ENCODE results near the gene PADI1.

PADI1 gene

DNA sequence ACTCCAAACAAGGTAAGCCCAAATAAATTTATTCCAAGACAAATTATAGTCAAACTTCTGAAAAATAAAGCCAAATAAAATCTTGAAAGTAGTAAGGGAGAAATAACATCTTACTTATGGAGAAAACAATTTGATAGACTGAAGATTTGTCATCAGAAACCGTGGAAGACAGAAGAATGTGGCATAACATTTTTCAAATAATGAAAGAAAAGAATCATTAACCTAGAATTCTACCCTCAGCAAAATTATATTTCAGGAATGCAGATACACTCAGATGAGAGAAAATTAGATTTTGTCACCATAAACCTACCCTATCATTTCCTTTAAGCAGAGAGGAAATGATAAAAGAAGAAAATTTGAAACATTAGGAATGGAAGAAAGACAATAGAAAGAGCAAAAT lies 27.3 kb upstream of the PADI1 start:
- ATAC-seq: no peak
- TF ChIP-seq ZC3H10 (CRISPR knock-in tag; IDR thresholded peaks at IDR 0.05) (no peak), RARB (CRISPR knock-in tag; IDR thresholded peaks at IDR 0.05) (no peak), GLIS3 (CRISPR knock-in tag; IDR thresholded peaks at IDR 0.05) (no peak), ARNTL (CRISPR knock-in tag; IDR thresholded peaks at IDR 0.05; ENCODE audit: borderline replicate concordance, low read depth) (no peak), ZFP30 (CRISPR knock-in tag; IDR thresholded peaks at IDR 0.05) (no peak), BACH2 (CRISPR knock-in tag; IDR thresholded peaks at IDR 0.05; ENCODE audit: borderline replicate concordance) (no peak), TOX (CRISPR knock-in tag; IDR thresholded peaks at IDR 0.05; ENCODE audit: borderline replicate concordance) (no peak), ZNF70 (CRISPR knock-in tag; IDR thresholded peaks at IDR 0.05) (no peak), TCF4 (CRISPR knock-in tag; IDR thresholded peaks at IDR 0.05; ENCODE audit: borderline replicate concordance) (no peak), ZNF565 (CRISPR knock-in tag; conservative IDR thresholded peaks at IDR 0.05; ENCODE audit: low read depth) (no peak), CSDC2 (CRISPR knock-in tag; IDR thresholded peaks at IDR 0.05) (no peak), SNAI2 (CRISPR knock-in tag; IDR thresholded peaks at IDR 0.05) (no peak), ZNF8 (CRISPR knock-in tag; IDR thresholded peaks at IDR 0.05) (no peak), PPARA (CRISPR knock-in tag; IDR thresholded peaks at IDR 0.05; ENCODE audit: borderline replicate concordance) (no peak)
- TF ChIP-seq, protein P1, sequence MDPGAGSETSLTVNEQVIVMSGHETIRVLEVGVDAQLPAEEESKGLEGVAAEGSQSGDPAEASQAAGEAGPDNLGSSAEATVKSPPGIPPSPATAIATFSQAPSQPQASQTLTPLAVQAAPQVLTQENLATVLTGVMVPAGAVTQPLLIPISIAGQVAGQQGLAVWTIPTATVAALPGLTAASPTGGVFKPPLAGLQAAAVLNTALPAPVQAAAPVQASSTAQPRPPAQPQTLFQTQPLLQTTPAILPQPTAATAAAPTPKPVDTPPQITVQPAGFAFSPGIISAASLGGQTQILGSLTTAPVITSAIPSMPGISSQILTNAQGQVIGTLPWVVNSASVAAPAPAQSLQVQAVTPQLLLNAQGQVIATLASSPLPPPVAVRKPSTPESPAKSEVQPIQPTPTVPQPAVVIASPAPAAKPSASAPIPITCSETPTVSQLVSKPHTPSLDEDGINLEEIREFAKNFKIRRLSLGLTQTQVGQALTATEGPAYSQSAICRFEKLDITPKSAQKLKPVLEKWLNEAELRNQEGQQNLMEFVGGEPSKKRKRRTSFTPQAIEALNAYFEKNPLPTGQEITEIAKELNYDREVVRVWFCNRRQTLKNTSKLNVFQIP (CRISPR knock-in tag; IDR thresholded peaks at IDR 0.05; ENCODE audit: borderline replicate concordance, low read depth): no peak
- TF ChIP-seq, protein P2, sequence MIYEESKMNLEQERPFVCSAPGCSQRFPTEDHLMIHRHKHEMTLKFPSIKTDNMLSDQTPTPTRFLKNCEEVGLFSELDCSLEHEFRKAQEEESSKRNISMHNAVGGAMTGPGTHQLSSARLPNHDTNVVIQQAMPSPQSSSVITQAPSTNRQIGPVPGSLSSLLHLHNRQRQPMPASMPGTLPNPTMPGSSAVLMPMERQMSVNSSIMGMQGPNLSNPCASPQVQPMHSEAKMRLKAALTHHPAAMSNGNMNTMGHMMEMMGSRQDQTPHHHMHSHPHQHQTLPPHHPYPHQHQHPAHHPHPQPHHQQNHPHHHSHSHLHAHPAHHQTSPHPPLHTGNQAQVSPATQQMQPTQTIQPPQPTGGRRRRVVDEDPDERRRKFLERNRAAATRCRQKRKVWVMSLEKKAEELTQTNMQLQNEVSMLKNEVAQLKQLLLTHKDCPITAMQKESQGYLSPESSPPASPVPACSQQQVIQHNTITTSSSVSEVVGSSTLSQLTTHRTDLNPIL (CRISPR knock-in tag; IDR thresholded peaks at IDR 0.05; ENCODE audit: low read depth): no peak
- TF ChIP-seq, protein P3, sequence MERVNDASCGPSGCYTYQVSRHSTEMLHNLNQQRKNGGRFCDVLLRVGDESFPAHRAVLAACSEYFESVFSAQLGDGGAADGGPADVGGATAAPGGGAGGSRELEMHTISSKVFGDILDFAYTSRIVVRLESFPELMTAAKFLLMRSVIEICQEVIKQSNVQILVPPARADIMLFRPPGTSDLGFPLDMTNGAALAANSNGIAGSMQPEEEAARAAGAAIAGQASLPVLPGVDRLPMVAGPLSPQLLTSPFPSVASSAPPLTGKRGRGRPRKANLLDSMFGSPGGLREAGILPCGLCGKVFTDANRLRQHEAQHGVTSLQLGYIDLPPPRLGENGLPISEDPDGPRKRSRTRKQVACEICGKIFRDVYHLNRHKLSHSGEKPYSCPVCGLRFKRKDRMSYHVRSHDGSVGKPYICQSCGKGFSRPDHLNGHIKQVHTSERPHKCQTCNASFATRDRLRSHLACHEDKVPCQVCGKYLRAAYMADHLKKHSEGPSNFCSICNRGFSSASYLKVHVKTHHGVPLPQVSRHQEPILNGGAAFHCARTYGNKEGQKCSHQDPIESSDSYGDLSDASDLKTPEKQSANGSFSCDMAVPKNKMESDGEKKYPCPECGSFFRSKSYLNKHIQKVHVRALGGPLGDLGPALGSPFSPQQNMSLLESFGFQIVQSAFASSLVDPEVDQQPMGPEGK (CRISPR knock-in tag; IDR thresholded peaks at IDR 0.05; ENCODE audit: borderline replicate concordance): no peak

DNA sequence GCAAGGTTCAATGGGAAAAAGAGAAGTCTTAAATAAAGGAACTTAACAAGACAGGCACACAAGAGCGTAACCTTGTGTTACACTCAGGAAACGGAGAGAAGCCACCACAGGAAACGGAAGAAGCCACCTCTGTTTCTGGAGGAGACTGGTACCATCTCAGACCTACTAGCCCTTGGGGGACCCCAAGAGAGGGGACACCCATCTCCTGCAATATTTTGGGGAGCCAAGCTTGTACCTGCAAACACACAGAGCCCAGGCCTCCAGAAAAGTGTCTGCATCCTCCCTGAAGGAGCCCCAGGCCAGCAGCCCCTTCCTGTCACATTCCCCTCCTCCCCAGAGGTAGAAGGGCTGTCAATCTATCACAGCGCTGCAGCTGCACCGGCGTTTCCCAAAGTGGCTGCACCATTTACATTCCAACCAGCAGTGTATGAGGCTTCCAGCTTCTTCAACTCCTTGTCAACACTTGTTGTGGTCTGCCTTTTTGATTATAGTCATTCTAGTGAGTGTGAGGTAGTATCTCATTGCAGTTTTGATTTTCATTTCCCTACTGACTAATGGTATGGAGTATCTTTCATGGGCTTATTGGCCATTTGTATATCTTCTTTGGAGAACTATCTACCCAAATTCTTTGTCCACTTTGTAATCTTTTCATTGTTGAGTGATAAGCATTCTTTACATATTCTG lies 23.0 kb upstream of the PADI1 start:
- TF ChIP-seq ISL1 (CRISPR knock-in tag; IDR thresholded peaks at IDR 0.05): no peak
- TF ChIP-seq ARNTL (CRISPR knock-in tag; IDR thresholded peaks at IDR 0.05; ENCODE audit: borderline replicate concordance, low read depth): no peak
- no peak for TF ChIP-seq RARB (CRISPR knock-in tag; IDR thresholded peaks at IDR 0.05)
- TF ChIP-seq, protein P1 (CRISPR knock-in tag; IDR thresholded peaks at IDR 0.05; ENCODE audit: borderline replicate concordance, low read depth): no peak
- TF ChIP-seq, protein P4, sequence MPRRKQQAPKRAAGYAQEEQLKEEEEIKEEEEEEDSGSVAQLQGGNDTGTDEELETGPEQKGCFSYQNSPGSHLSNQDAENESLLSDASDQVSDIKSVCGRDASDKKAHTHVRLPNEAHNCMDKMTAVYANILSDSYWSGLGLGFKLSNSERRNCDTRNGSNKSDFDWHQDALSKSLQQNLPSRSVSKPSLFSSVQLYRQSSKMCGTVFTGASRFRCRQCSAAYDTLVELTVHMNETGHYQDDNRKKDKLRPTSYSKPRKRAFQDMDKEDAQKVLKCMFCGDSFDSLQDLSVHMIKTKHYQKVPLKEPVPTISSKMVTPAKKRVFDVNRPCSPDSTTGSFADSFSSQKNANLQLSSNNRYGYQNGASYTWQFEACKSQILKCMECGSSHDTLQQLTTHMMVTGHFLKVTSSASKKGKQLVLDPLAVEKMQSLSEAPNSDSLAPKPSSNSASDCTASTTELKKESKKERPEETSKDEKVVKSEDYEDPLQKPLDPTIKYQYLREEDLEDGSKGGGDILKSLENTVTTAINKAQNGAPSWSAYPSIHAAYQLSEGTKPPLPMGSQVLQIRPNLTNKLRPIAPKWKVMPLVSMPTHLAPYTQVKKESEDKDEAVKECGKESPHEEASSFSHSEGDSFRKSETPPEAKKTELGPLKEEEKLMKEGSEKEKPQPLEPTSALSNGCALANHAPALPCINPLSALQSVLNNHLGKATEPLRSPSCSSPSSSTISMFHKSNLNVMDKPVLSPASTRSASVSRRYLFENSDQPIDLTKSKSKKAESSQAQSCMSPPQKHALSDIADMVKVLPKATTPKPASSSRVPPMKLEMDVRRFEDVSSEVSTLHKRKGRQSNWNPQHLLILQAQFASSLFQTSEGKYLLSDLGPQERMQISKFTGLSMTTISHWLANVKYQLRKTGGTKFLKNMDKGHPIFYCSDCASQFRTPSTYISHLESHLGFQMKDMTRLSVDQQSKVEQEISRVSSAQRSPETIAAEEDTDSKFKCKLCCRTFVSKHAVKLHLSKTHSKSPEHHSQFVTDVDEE (CRISPR knock-in tag; IDR thresholded peaks at IDR 0.05): no peak
- no peak for TF ChIP-seq ZNF565 (CRISPR knock-in tag; conservative IDR thresholded peaks at IDR 0.05; ENCODE audit: low read depth)
- no peak for TF ChIP-seq ESRRG (CRISPR knock-in tag; IDR thresholded peaks at IDR 0.05)
- TF ChIP-seq ZFP3 (CRISPR knock-in tag; IDR thresholded peaks at IDR 0.05): no peak
- TF ChIP-seq CSDC2 (CRISPR knock-in tag; IDR thresholded peaks at IDR 0.05): no peak
- TF ChIP-seq PPARA (CRISPR knock-in tag; IDR thresholded peaks at IDR 0.05; ENCODE audit: borderline replicate concordance): no peak
- no peak for TF ChIP-seq ZNF70 (CRISPR knock-in tag; IDR thresholded peaks at IDR 0.05)
- TF ChIP-seq, protein P3 (CRISPR knock-in tag; IDR thresholded peaks at IDR 0.05; ENCODE audit: borderline replicate concordance): no peak
- no peak for TF ChIP-seq ZFP30 (CRISPR knock-in tag; IDR thresholded peaks at IDR 0.05)
- TF ChIP-seq, protein P2 (CRISPR knock-in tag; IDR thresholded peaks at IDR 0.05; ENCODE audit: low read depth): no peak
- TF ChIP-seq, protein P5, sequence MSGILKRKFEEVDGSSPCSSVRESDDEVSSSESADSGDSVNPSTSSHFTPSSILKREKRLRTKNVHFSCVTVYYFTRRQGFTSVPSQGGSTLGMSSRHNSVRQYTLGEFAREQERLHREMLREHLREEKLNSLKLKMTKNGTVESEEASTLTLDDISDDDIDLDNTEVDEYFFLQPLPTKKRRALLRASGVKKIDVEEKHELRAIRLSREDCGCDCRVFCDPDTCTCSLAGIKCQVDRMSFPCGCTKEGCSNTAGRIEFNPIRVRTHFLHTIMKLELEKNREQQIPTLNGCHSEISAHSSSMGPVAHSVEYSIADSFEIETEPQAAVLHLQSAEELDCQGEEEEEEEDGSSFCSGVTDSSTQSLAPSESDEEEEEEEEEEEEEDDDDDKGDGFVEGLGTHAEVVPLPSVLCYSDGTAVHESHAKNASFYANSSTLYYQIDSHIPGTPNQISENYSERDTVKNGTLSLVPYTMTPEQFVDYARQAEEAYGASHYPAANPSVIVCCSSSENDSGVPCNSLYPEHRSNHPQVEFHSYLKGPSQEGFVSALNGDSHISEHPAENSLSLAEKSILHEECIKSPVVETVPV (CRISPR knock-in tag; IDR thresholded peaks at IDR 0.05): no peak
- no peak for TF ChIP-seq ZNF8 (CRISPR knock-in tag; IDR thresholded peaks at IDR 0.05)
- no peak for TF ChIP-seq OSR1 (CRISPR knock-in tag; IDR thresholded peaks at IDR 0.05)
- TF ChIP-seq BACH2 (CRISPR knock-in tag; IDR thresholded peaks at IDR 0.05; ENCODE audit: borderline replicate concordance): no peak
- TF ChIP-seq SNAI2 (CRISPR knock-in tag; IDR thresholded peaks at IDR 0.05): no peak
- ATAC-seq: no peak

Data from SK-N-SH treated with all-trans-retinoic acid at 6 μM for 48 hours (cell line).